ENCODE data around the gene IL32. TPM values are rescaled to one million over a fixed set of nuclear protein-coding genes. Genes with fewer than 3 reads are reported as not detected.

IL32 gene
- polyA plus RNA-seq, 4 donors: 35.1 to 45.5 (median 36.3) TPM

DNA sequence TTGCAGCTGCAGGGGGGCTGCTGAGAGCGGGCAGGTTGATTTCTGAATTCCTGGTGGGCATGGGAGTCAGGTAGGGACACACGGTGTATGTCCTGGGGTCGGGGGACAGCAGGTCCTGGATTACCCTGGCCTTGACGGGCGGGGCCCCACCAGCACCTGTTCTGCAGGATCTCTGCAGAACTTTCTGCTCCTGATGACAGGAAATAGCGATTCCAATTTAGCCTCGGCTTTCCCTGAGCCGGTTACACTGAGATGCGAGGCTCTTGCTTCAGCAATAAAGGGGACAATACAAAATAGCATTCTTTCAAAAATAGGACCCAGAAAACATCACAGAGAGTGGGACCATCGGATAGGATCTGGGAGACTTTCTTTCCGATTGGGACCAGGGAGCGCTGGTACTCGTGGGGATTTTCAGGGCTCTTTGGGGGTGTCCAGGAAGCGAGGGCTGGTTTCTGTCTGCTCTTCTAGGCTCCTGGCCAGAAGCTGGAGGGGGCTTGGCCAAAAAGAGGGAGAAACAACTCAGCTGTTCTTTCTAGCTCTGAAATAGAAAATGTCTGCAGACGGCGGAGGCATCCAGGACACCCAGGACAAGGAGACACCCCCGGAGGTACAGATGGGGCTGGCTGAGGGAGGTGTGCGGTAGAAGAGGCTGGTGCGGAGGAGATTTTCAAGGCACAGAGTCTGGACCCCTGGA lies 47.6 kb downstream of the IL32 start:
- DNase-seq (ENCODE audit: low read depth in 4 of 4, low spot score in 3 of 4): no peak

DNA sequence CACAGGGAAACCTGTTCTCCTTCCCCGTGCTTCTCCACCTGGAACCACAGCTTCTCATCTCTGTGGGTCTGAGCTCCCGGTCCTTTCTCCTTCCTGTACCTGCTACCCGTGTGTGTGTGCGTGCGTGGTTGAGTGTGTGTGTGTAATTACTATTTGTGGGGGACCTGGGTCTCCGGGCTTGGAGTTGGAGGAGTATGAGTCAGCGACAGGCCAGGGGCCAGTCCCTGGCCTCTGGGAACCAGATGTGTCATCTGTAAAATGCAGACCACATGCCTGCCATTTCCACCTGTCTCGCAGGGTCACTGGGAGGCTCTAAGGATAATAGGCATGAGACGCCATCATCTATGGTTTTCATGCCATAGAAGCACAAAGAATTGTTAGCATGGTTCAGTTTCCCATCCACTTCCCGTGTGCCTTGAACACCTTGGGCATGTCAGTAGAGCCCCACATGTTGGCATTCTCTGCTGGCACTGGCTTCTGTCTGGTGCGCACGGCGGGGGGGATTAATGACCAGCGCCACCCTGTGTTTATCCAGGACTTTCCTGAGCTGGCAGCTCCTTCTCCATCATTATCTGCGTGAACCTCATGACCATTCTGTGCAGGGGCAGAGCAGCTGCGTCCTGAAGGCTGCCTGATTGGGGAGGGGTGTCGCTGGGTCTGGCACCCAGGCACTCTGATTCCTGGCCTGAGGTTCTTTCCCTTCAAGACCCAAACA lies 48.5 kb downstream of the IL32 start:
- no peak for DNase-seq (ENCODE audit: low read depth in 4 of 4, low spot score in 3 of 4)

DNA sequence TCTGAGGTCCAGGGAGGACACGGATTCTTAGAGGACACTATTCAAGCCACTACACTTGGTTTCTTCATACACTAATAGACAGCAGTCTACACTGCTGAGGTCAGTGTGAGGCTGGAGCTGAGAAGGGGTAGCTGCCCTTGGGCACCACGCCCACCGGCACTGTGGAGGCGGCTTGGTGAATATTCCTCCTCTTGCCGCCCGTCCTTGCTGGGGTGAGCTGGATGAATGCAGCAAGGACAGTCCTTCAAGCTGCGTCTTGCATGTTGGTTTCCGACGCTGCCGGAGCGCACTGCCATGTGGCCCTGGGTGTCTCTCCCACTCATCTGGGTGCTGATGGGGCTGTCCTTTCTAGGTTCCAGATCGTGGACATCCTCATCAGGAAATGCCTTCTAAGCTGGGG lies 49.6 kb downstream of the IL32 start:
- DNase-seq (ENCODE audit: low read depth in 4 of 4, low spot score in 3 of 4): no peak

GRCh38 chr16:3115561-3115960 lies 50.1 kb downstream of the IL32 start:
- no peak for DNase-seq (ENCODE audit: low read depth in 4 of 4, low spot score in 3 of 4)

- no peak for DNase-seq (ENCODE audit: low read depth in 4 of 4, low spot score in 3 of 4)
These were observed 52.9 kb downstream of the IL32 start for GRCh38 chr16:3118204-3118790.

- DNase-seq (ENCODE audit: low read depth in 4 of 4, low spot score in 3 of 4): no peak
These were observed 53.4 kb downstream of the IL32 start for GRCh38 chr16:3118846-3119245.

Other genes with a start within 250 kb of the IL32 start
- under 1 TPM in 1 of 4 donors, not detected in 3; 0.44 TPM for gene PRSS21, start 248.4 kb upstream of the IL32 start, polyA plus RNA-seq (ENCODE audit: insufficient read length in 4 of 4)
- gene ZG16B, start 235.3 kb upstream of the IL32 start, polyA plus RNA-seq (ENCODE audit: insufficient read length in 4 of 4): under 1 TPM in 3 of 4 donors, not detected in 1; 0.42 to 0.50 (median 0.47) TPM
- 10 to 100 TPM in 1 of 4 donors, 1 to 10 TPM in 2, under 1 TPM in 1; 0.35 to 14.5 (median 6.9) TPM for gene PRSS22, start 207.5 kb upstream of the IL32 start, polyA plus RNA-seq (ENCODE audit: insufficient read length in 4 of 4)
- 10 to 100 TPM; 21.1 to 30.0 (median 23.1) TPM for gene FLYWCH2, start 182.4 kb upstream of the IL32 start, polyA plus RNA-seq (ENCODE audit: insufficient read length in 4 of 4)
- gene FLYWCH1, start 153.7 kb upstream of the IL32 start, polyA plus RNA-seq (ENCODE audit: insufficient read length in 4 of 4): 10 to 100 TPM; 14.9 to 35.3 (median 18.5) TPM
- 1 to 10 TPM in 3 of 4 donors, not detected in 1; 1.4 to 2.2 (median 1.4) TPM for gene KREMEN2, start 101.4 kb upstream of the IL32 start, polyA plus RNA-seq (ENCODE audit: insufficient read length in 4 of 4)
- 10 to 100 TPM in 2 of 4 donors, 1 to 10 TPM in 2; 7.0 to 10.8 (median 9.8) TPM for gene PAQR4, start 96.3 kb upstream of the IL32 start, polyA plus RNA-seq (ENCODE audit: insufficient read length in 4 of 4)
- gene PKMYT1, start 85.2 kb upstream of the IL32 start, polyA plus RNA-seq (ENCODE audit: insufficient read length in 4 of 4): 10 to 100 TPM; 13.1 to 26.8 (median 16.5) TPM
- 1 to 10 TPM in 3 of 4 donors, under 1 TPM in 1; 0.87 to 4.7 (median 2.3) TPM for gene CLDN9, start 52.7 kb upstream of the IL32 start, polyA plus RNA-seq (ENCODE audit: insufficient read length in 4 of 4)
- gene CLDN6, start 47.5 kb upstream of the IL32 start, polyA plus RNA-seq (ENCODE audit: insufficient read length in 4 of 4): 10 to 100 TPM in 3 of 4 donors, 1 to 10 TPM in 1; 1.1 to 38.0 (median 32.7) TPM
- gene TNFRSF12A, start 45.3 kb upstream of the IL32 start, polyA plus RNA-seq (ENCODE audit: insufficient read length in 4 of 4): 10 to 100 TPM in 2 of 4 donors, 1 to 10 TPM in 2; 4.4 to 19.3 (median 10.7) TPM
- gene HCFC1R1, start 41.7 kb upstream of the IL32 start, polyA plus RNA-seq (ENCODE audit: insufficient read length in 4 of 4): 100 to 1,000 TPM in 1 of 4 donors, 10 to 100 TPM in 3; 61.3 to 102 (median 72.0) TPM
- 10 to 100 TPM; 22.9 to 36.2 (median 28.0) TPM for gene THOC6, start 41.6 kb upstream of the IL32 start, polyA plus RNA-seq (ENCODE audit: insufficient read length in 4 of 4)
- 1 to 10 TPM in 3 of 4 donors, under 1 TPM in 1; 0.07 to 7.7 (median 2.6) TPM for gene BICDL2, start 28.7 kb upstream of the IL32 start, polyA plus RNA-seq (ENCODE audit: insufficient read length in 4 of 4)
- gene MMP25, start 19.1 kb upstream of the IL32 start, polyA plus RNA-seq (ENCODE audit: insufficient read length in 4 of 4): 1 to 10 TPM in 3 of 4 donors, under 1 TPM in 1; 0.67 to 2.7 (median 1.5) TPM
- under 1 TPM in 1 of 4 donors, not detected in 3; 0.20 TPM for gene ZSCAN10, start 33.7 kb downstream of the IL32 start, polyA plus RNA-seq (ENCODE audit: insufficient read length in 4 of 4)
- 10 to 100 TPM; 13.1 to 20.6 (median 15.4) TPM for gene ZNF205, start 46.9 kb downstream of the IL32 start, polyA plus RNA-seq (ENCODE audit: insufficient read length in 4 of 4)
- 10 to 100 TPM; 10.1 to 15.9 (median 11.6) TPM for gene ZNF213, start 69.4 kb downstream of the IL32 start, polyA plus RNA-seq (ENCODE audit: insufficient read length in 4 of 4)
- not detected for gene OR1F1, start 122.6 kb downstream of the IL32 start, polyA plus RNA-seq (ENCODE audit: insufficient read length in 4 of 4)
- 10 to 100 TPM; 12.0 to 14.9 (median 13.5) TPM for gene ZNF200, start 169.5 kb downstream of the IL32 start, polyA plus RNA-seq (ENCODE audit: insufficient read length in 4 of 4)
- under 1 TPM; 0.22 to 0.47 (median 0.29) TPM for gene MEFV, start 191.0 kb downstream of the IL32 start, polyA plus RNA-seq (ENCODE audit: insufficient read length in 4 of 4)
- 10 to 100 TPM; 44.0 to 53.6 (median 46.0) TPM for gene ZNF263, start 217.9 kb downstream of the IL32 start, polyA plus RNA-seq (ENCODE audit: insufficient read length in 4 of 4)
- gene TIGD7, start 239.8 kb downstream of the IL32 start, polyA plus RNA-seq (ENCODE audit: insufficient read length in 4 of 4): 10 to 100 TPM; 12.6 to 16.4 (median 13.4) TPM
- gene ZNF75A, start 239.9 kb downstream of the IL32 start, polyA plus RNA-seq (ENCODE audit: insufficient read length in 4 of 4): 10 to 100 TPM; 39.4 to 57.7 (median 50.7) TPM

Measured in left renal pelvis (tissue), 4 donors.